Measurements from ENCODE around the gene C17orf50. TPM values are rescaled to one million over a fixed set of nuclear protein-coding genes. Genes with fewer than 3 reads are reported as not detected.

C17orf50 gene
- total RNA-seq, 1 donor from 2014 or later, result not detected

DNA sequence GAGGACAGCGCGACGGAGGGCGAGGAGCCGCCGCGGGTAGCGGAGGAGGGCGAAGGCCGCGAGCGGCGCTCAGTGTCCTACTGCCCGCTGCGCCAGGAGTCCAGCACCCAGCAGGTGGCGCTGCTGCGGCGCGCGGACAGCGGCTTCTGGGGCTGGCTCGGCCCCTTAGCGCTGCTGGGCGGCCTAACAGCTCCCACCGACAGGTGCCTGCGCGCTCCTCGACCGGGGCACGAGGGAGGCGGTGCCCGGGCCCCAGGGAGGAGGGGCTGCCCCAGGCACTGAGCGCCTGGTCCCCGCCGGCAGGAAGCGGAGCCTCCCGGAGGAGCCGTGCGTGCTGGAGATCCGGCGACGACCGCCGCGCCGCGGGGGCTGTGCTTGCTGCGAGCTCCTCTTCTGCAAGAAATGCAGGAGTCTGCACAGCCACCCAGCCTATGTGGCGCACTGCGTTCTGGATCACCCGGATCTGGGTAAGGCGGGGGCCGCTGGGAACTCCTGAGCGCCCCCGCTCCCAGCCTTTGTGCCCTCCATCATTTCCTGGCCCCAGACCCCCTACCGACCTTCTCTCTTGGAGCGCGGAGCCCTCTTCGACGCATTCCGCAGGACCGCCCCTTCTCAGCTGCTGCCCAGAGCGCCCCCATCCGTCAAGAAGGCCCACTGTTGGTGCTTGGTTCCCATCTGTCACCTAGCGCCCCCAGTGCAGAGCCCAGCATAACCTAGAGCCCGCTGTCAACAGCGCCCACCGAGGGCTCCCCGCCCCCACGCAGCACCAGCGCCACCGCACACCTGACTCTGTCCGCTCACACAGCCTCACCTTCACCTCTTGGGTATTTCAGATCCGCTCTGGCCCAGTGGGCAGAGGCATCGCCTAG, 3.7 kb downstream of the C17orf50 start:
- TF ChIP-seq, protein P1, sequence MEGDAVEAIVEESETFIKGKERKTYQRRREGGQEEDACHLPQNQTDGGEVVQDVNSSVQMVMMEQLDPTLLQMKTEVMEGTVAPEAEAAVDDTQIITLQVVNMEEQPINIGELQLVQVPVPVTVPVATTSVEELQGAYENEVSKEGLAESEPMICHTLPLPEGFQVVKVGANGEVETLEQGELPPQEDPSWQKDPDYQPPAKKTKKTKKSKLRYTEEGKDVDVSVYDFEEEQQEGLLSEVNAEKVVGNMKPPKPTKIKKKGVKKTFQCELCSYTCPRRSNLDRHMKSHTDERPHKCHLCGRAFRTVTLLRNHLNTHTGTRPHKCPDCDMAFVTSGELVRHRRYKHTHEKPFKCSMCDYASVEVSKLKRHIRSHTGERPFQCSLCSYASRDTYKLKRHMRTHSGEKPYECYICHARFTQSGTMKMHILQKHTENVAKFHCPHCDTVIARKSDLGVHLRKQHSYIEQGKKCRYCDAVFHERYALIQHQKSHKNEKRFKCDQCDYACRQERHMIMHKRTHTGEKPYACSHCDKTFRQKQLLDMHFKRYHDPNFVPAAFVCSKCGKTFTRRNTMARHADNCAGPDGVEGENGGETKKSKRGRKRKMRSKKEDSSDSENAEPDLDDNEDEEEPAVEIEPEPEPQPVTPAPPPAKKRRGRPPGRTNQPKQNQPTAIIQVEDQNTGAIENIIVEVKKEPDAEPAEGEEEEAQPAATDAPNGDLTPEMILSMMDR (IDR thresholded peaks at IDR 0.05), result peak; percentile 95
- peaks cover 20% of the 10 kb centered on the region for H3K4me1 Mint-ChIP-seq (ENCODE audit: unreplicated experiment)
- no peak overlapping the region for H3K27ac Mint-ChIP-seq (ENCODE audit: unreplicated experiment)
- no peaks in the 10 kb centered on the region for H3K9me3 Mint-ChIP-seq (ENCODE audit: unreplicated experiment)
- H3K27me3 Mint-ChIP-seq (ENCODE audit: unreplicated experiment), result peaks cover 4% of the 10 kb centered on the region
- peak; percentile 95 for DNase-seq (ENCODE audit: extremely low spot score, unreplicated experiment)
- H3K36me3 Mint-ChIP-seq (ENCODE audit: unreplicated experiment), result no peaks in the 10 kb centered on the region
- H3K4me3 Mint-ChIP-seq (ENCODE audit: unreplicated experiment), result peak overlapping the region; percentile 73

DNA sequence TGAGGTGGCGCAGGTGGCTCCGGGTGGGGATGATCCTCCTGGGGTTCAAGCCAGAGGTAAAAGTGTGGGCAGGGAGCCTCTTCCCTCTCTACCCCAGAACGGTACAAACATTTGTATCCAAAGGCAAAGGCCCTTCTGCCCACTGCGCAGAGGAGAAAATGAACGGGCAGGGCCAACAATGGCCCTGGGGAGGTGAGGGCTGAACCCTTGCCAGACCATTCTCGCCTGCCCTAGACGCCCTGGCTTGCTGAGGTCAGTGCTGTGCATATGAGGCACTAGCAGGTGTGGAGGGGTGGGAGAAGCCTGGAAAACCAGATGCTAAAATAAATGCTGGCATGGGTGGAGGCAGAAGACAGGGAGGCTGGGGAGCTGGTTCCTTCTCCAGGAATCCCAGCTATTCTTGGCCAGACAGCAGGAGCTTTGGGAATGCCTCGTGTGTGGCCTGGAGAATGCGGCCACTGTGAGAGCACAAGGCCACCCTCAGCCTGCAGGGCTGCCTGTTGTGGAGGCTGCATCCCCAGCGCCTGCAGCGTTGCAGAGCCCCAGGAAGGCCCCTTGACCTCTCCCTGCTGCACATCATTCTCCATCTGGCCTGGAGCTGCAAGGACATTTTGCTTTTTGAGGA, 4.5 kb downstream of the C17orf50 start:
- no peaks in the 10 kb centered on the region for H3K36me3 Mint-ChIP-seq (ENCODE audit: unreplicated experiment)
- TF ChIP-seq, protein P1 (IDR thresholded peaks at IDR 0.05), result no peak
- peaks cover under 1% of the 10 kb centered on the region for H3K27me3 Mint-ChIP-seq (ENCODE audit: unreplicated experiment)
- no peak for DNase-seq (ENCODE audit: extremely low spot score, unreplicated experiment)
- H3K27ac Mint-ChIP-seq (ENCODE audit: unreplicated experiment), result no peak overlapping the region
- H3K9me3 Mint-ChIP-seq (ENCODE audit: unreplicated experiment), result no peaks in the 10 kb centered on the region
- peaks cover 20% of the 10 kb centered on the region for H3K4me1 Mint-ChIP-seq (ENCODE audit: unreplicated experiment)
- H3K4me3 Mint-ChIP-seq (ENCODE audit: unreplicated experiment), result peak overlapping the region; percentile 73

DNA sequence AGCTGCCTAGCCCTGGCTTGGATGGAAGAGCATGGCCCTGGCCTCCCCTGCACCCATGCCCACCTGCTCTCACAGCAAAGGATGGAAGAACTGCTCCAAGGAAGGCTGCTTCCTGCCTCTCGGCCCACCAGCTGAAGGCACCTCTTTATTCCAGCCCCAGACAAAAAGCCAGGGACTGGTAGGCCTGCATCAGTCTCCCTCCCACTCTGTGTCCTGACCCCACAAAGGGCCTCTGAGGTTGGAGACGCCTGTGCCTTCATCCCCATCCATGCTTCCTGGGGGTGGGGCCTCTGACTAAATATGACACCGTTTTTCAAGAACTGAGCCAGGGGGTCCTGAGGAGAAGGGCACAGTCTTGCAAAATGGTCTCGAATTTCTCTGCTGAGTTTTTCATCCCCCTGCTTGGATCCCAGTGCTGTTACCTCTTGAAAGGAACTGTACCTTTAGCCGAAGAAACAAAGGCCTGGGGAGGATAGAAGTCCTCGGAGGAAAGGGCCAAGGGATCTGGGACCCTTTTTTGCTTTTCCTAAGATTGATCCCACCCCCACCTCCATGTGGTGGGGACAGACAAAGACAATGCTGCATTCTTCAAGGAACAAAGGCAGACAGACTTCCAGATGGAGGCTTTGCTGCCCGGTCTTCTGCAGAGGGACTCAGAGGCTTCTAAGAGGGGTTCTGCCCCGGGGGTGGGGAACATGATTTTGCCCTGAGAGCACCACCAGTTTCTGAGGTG, 5.2 kb downstream of the C17orf50 start:
- Mint-ChIP-seq H3K4me1 (ENCODE audit: unreplicated experiment) (peaks cover 20% of the 10 kb centered on the region), H3K27me3 (ENCODE audit: unreplicated experiment) (no peaks in the 10 kb centered on the region), H3K4me3 (ENCODE audit: unreplicated experiment) (no peak overlapping the region), H3K9me3 (ENCODE audit: unreplicated experiment) (no peaks in the 10 kb centered on the region), H3K36me3 (ENCODE audit: unreplicated experiment) (no peaks in the 10 kb centered on the region), H3K27ac (ENCODE audit: unreplicated experiment) (no peak overlapping the region)
- DNase-seq (ENCODE audit: extremely low spot score, unreplicated experiment), result no peak
- TF ChIP-seq, protein P1 (IDR thresholded peaks at IDR 0.05), result no peak

DNA sequence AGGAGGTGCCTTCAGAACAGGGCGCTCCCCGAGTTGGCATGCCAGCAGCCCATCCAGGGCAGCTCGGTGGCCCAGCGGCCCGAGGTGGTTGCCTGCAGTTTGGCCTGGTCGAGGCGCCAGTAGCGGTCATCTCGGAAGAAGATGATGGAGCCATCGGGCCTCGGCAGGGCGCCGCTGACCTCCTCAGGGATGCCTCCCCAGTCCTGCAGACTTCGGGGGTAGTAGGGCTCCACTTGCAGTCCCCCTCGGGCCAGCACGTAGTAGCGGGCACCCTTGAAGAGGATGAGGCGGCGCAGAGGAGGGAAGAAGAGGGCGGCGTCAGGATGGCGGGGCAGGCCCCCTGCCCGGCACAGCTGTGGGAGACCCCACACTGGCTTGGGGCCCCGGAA, 5.8 kb downstream of the C17orf50 start:
- H3K27me3 Mint-ChIP-seq (ENCODE audit: unreplicated experiment), result no peaks in the 10 kb centered on the region
- DNase-seq (ENCODE audit: extremely low spot score, unreplicated experiment), result no peak
- no peak overlapping the region for H3K4me3 Mint-ChIP-seq (ENCODE audit: unreplicated experiment)

More for the DNA sequence above, 5.8 kb downstream of the C17orf50 start:
- Mint-ChIP-seq H3K27ac (ENCODE audit: unreplicated experiment) (no peak overlapping the region), H3K4me1 (ENCODE audit: unreplicated experiment) (peaks cover 20% of the 10 kb centered on the region), H3K36me3 (ENCODE audit: unreplicated experiment) (no peaks in the 10 kb centered on the region), H3K9me3 (ENCODE audit: unreplicated experiment) (no peaks in the 10 kb centered on the region)
- TF ChIP-seq, protein P1 (IDR thresholded peaks at IDR 0.05), result no peak

All from osteocyte (in vitro differentiated cells).